NCI-H2081 treated with DMSO at 0.1 percent for 48 hours (cell line): ENCODE results near the gene ARL10.
"Not testable (repeated sequence)": the region's sequence is repeated elsewhere in the genome, so short reads cannot be mapped to it uniquely, and the experiment has no call there.

Experiments used
- DNase-seq: peaks from one replicate; lab custom pipeline; 2025; lab: John Stamatoyannopoulos, UW

ARL10 gene

GRCh38 chr5:176388444-176389134 is 23.3 kb downstream of the ARL10 start, which contains the start of the genes HIGD2A and NOP16:
TSS of gene HIGD2A (plus strand) at chr5:176388751. CDS start at chr5:176388820, 69 bp downstream.
TSS of gene NOP16 (minus strand) at chr5:176388598. CDS start at chr5:176388539, 59 bp downstream.
- peak; percentile 89 for DNase-seq

GRCh38 chr5:176389135-176390123 is 24.1 kb downstream of the ARL10 start:
- no peak for DNase-seq

DNA sequence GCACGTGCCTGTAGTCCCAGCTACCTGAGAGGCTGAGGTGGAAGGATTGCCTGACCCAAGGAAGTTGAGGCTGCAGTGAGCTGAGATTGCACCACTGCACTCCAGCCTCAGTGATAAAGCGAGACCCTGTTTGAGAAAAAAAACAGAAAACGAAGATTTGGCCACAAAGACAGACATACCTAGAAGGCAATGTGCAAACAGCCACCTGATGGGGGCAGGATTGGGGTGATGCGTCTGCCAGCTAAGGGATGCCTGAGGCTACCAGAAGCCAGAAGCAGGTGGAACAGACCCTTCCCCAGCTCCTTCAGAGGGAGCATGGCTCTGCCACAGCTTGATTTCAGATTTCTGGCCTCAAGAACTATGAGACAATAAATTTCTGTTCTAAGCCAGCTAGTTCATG is 26.2 kb downstream of the ARL10 start:
- no peak for DNase-seq

- DNase-seq = no peak
These were observed 26.7 kb downstream of the ARL10 start for GRCh38 chr5:176391999-176392398.

- DNase-seq = no peak
These were observed 27.2 kb downstream of the ARL10 start for GRCh38 chr5:176392526-176392925.

GRCh38 chr5:176394096-176394495 is 28.8 kb downstream of the ARL10 start:
- DNase-seq = no peak

DNA sequence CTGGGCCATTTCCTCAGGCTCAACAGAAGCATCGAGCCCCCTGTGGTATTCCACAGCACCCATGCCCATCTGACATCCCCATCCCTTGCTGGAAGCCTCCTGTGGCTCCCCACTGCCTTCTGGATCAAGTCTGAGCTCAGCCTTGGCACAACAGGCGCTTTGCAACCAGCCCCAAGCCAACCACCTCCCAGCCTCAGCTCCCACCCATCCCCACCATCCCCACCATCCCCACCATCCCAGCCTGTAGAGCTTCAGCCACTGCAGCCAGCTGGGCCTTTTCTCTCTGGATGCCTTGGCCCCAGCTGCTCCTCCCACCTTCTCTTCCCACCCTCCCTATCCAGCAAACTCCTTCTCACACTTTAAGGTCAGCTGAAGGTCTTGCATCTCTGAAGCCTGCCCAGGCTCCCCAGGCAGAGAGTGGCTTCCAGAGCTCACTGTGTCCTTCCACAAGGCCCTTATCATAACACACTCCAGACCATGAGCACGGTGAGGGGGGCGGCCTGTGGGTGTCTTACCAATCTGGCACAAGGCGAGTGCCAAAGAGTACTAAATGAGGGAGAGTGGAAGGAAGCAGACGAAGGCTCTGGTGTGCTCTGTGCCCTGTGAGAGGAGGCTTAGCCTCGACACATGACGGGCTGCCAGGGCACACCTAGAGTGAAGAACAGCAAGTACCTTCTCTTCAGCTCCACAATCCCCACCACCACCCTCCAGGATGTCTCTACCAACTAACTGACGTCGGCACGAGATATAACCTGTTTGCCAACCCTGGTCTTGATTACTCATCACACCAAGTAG is 29.8 kb downstream of the ARL10 start:
- DNase-seq = no peak

- DNase-seq = no peak
These were observed 31.0 kb downstream of the ARL10 start for GRCh38 chr5:176396330-176396729.

GRCh38 chr5:176397736-176398420 is 32.6 kb downstream of the ARL10 start:
- no peak for DNase-seq

DNA sequence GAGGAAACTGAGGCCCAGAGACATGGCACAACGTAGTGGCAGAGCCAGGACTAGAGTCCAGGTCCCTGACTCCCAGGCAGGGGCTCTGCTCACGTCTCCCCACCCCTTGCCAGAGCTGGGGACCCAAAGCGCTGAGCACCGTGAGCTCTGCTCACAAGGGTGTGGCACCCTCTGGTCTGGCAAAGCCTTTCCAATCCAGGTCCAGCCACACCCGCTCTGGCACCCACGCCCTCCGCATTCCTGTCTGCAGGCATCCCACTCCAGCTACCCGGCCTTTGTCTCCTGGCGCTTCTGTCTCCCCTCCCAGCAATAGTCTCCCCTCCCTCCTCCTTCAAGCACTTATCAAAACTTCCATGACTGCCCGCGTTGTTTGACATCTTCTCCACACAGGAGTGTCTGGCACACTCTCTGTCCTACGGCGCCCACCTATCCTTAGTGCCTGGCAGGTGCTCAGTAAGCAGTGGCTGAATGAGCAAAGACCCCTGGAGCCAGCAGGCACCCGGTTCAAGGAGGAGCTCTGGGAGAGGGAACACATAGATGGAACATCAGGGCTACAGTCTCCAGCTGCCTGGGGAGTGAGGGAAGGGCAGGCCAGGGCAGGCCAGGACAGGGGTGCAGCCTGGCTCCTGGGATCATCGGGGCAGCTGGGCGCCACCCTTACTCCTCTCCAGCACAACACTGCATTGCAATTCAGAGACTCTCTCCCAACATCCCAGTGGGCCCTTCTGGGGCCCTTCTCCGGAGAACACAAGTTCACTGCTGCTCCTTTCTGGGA is 35.3 kb downstream of the ARL10 start:
- no peak for DNase-seq

- DNase-seq = no peak
These were observed 36.3 kb downstream of the ARL10 start for GRCh38 chr5:176401281-176402205.

GRCh38 chr5:176405656-176406435 is 40.6 kb downstream of the ARL10 start:
- no peak for DNase-seq

DNA sequence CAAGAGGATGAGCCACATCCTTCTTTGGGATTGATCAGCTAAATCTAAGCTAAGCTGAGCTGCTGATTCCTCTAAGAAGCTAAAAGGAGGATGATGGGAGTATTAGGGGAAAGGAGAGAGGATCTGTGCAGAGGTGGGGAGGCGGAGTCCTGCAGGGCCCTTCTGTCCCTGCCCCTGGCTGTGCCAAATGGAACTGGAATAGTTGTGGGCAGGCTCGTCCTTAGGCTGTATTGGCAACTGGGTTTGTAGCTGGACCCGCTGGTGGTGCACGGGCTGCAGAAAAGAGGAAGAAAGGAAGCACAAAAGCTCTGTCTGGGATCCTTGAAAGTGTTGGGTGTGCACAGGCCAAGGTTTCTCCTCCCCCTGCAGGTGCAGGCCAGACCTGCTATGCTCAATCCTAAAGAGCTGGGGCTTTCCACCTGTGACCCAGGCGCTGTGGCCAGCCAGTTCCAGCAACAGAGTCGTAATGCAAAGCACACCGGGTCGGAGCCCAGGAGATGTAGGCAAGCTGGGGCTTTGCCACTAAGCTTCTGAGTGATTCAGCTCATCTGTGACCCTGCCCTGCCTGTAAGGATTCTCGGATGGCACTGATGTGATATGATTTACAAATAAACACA is 41.3 kb downstream of the ARL10 start:
- no peak for DNase-seq

DNA sequence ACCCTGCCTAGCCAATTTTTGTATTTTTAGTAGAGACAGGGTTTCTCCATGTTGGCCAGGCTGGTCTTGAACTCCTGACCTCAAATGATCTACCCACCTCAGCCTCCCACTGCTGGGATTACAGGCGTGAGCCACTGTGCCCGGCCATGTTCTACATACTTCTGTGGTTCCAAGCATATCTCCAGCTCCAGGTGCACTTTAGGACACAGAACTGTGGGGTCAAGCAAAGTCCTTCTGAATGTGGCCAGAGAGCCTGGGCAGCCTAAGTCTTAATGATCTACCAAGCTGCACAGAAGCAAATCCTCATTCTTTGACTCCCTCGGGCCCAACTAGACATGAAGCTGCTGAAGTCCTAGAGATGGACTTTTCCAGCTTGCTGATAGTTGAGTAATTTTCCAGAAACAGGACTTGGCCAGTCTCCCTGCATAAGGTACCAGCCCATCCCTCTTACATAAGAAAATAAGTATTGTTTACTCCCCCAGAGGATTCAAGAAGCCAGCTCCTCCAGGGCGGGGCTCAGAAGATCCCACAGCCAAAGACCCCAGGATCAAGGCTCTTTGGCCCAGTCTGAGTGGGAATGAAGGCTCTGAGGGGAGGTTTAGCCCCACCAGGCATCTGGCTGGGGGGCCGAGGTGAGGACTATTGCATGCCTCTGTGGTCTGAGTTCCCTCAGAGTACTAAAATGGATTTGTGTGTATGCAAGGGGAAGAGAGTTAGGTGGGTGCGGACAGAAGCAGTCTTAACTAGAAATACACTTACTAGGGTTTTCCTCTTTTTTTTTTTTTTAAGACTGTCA is 42.4 kb downstream of the ARL10 start:
- DNase-seq = no peak

- DNase-seq = not testable (repeated sequence)
These were observed 42.9 kb downstream of the ARL10 start for GRCh38 chr5:176408252-176408573.

DNA sequence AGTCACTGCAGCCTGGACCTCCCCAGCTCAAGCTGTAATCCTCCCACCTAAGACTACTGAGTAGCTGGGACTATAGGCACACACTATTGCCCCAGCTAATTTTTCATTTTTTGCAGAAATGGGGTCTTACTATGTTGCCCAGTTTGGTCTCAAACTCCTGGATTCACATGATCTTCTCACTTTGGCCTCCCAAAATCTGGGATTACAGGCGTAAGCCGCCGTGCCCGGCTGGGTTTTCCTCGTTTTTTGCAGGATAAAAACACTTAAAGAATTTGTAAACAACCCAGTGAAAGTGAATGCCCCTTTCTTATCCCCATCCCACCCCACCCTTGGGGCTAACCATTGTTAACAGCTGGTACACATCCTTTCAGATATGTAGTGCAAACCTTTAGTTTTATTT is 43.3 kb downstream of the ARL10 start:
- DNase-seq = no peak

- no peak for DNase-seq
These were observed 44.5 kb downstream of the ARL10 start for GRCh38 chr5:176409765-176410164.
